HEK293 (cell line): ENCODE measurements around the gene LRRC74B.

Experiments used
- CTCF ChIA-PET: fragments of 350-600 bp; formaldehyde crosslinking; extraction: SDS; loops from one replicate; lab custom pipeline; 2021; ENCODE audit warnings: antibody characterized with exemption; lab: Yijun Ruan, JAX
- POLR2A ChIA-PET: fragments of 300-600 bp; formaldehyde crosslinking; extraction: SDS; loops from one replicate; lab custom pipeline; 2020; ENCODE audit warnings: antibody characterized with exemption, inconsistent platforms; lab: Yijun Ruan, JAX
- H3K27ac ChIP-seq: fragments of 200-500 bp; sonication (Bioruptor generic); 2 replicates; pipeline ENCODE4 v1.5.1; 2014; ENCODE audit warnings: low read depth, low read length, control low read depth, inconsistent platforms; ENCODE audit errors: extremely low read depth
- H3K36me3 ChIP-seq, 2 experiments: fragments of 200-500 bp in 1 of 2; sonication (Bioruptor generic) in 1 of 2; 1 replicate in 1 of 2; 2 replicates in 1 of 2; pipeline ENCODE4 v1.5.1; 2014 to 2017; ENCODE audit warnings: inconsistent platforms in 2 of 2, low read length in 2 of 2; ENCODE audit not compliant: control insufficient read depth in 2 of 2, insufficient read depth in 1 of 2
- H3K4me1 ChIP-seq: fragments of 200-500 bp; sonication (Bioruptor generic); 2 replicates; pipeline ENCODE4 v1.5.1; 2014; ENCODE audit warnings: mild to moderate bottlenecking, low read length, inconsistent platforms; ENCODE audit not compliant: control insufficient read depth, insufficient read depth
- H3K4me3 ChIP-seq: 2 replicates; pipeline ENCODE4 v1.5.1; 2011; ENCODE audit warnings: low read depth, mild to moderate bottlenecking, control low read depth, low read length, moderate library complexity
- H3K9me3 ChIP-seq: fragments of 200-500 bp; sonication (Bioruptor generic); 2 replicates; pipeline ENCODE4 v1.5.1; 2014; ENCODE audit warnings: low read depth, low read length, inconsistent platforms; ENCODE audit not compliant: control insufficient read depth, insufficient read depth
- BCL11B ChIP-seq: fragments of 450-650 bp; formaldehyde crosslinking; IDR thresholded peaks from 2 replicates; pipeline ENCODE4 v1.5.1; 2016; ENCODE audit warnings: low read depth, missing biosample characterization, missing genetic modification characterization
- CTCF ChIP-seq: fragments of 450-650 bp; formaldehyde crosslinking; IDR thresholded peaks from 2 replicates; pipeline ENCODE4 v1.5.1; 2016; ENCODE audit warnings: missing biosample characterization, missing genetic modification characterization
- GLIS2 ChIP-seq: fragments of 450-650 bp; formaldehyde crosslinking; IDR thresholded peaks from 2 replicates; pipeline ENCODE4 v1.5.1; 2016; ENCODE audit warnings: missing biosample characterization, missing genetic modification characterization
- ZFP41 ChIP-seq: fragments of 450-650 bp; formaldehyde crosslinking; IDR thresholded peaks from 2 replicates; pipeline ENCODE4 v1.5.1; 2016; ENCODE audit warnings: missing biosample characterization, missing genetic modification characterization, borderline replicate concordance
- ZIC2 ChIP-seq: fragments of 450-650 bp; formaldehyde crosslinking; IDR thresholded peaks from 2 replicates; pipeline ENCODE4 v1.5.1; 2016; ENCODE audit warnings: missing biosample characterization, missing genetic modification characterization
- ZNF133 ChIP-seq: fragments of 450-650 bp; formaldehyde crosslinking; IDR thresholded peaks from 2 replicates; pipeline ENCODE4 v1.5.1; 2016; ENCODE audit warnings: missing biosample characterization, missing genetic modification characterization
- ZNF175 ChIP-seq: fragments of 450-650 bp; formaldehyde crosslinking; IDR thresholded peaks from 2 replicates; pipeline ENCODE4 v1.5.1; 2016; ENCODE audit warnings: missing biosample characterization, missing genetic modification characterization
- ZNF221 ChIP-seq: fragments of 450-650 bp; formaldehyde crosslinking; IDR thresholded peaks from 2 replicates; pipeline ENCODE4 v1.5.1; 2017; ENCODE audit warnings: missing biosample characterization, missing genetic modification characterization, borderline replicate concordance
- ZNF223 ChIP-seq: fragments of 450-650 bp; formaldehyde crosslinking; IDR thresholded peaks from 2 replicates; pipeline ENCODE4 v1.5.1; 2016; ENCODE audit warnings: missing biosample characterization, missing genetic modification characterization
- ZNF302 ChIP-seq: fragments of 450-650 bp; formaldehyde crosslinking; IDR thresholded peaks from 2 replicates; pipeline ENCODE4 v1.5.1; 2016; ENCODE audit warnings: missing biosample characterization, missing genetic modification characterization, low read depth
- ZNF530 ChIP-seq: fragments of 450-650 bp; formaldehyde crosslinking; IDR thresholded peaks from 2 replicates; pipeline ENCODE4 v1.5.1; 2016; ENCODE audit warnings: low read depth, missing biosample characterization, missing genetic modification characterization
- ZNF555 ChIP-seq: fragments of 450-650 bp; formaldehyde crosslinking; conservative IDR thresholded peaks from 2 replicates; pipeline ENCODE4 v1.5.1; 2017; ENCODE audit warnings: missing biosample characterization, mild to moderate bottlenecking, missing genetic modification characterization, inconsistent platforms
- ZNF560 ChIP-seq: fragments of 450-650 bp; formaldehyde crosslinking; IDR thresholded peaks from 2 replicates; pipeline ENCODE4 v1.5.1; 2017; ENCODE audit warnings: missing biosample characterization, missing genetic modification characterization, borderline replicate concordance
- ZNF561 ChIP-seq: fragments of 450-650 bp; IDR thresholded peaks from 2 replicates; pipeline ENCODE4 v1.5.1; 2018; ENCODE audit warnings: missing biosample characterization, missing genetic modification characterization, borderline replicate concordance
- ZNF623 ChIP-seq: fragments of 450-650 bp; formaldehyde crosslinking; IDR thresholded peaks from 2 replicates; pipeline ENCODE4 v1.5.1; 2016; ENCODE audit warnings: missing biosample characterization, missing genetic modification characterization
- ZNF660 ChIP-seq: fragments of 450-650 bp; IDR thresholded peaks from 2 replicates; pipeline ENCODE4 v1.5.1; 2018; ENCODE audit warnings: missing biosample characterization, mild to moderate bottlenecking, missing genetic modification characterization

LRRC74B gene

GRCh38 chr22:21051831-21052400 is 6.2 kb downstream of the LRRC74B start:
- Histone ChIP-seq H3K9me3 (no peaks in the 10 kb centered on the region), H3K27ac (no peak overlapping the region), H3K4me1 (no peaks in the 10 kb centered on the region), H3K4me3 (no peak overlapping the region)
- CTCF ChIA-PET = no interaction called here
- TF ChIP-seq BCL11B (tag by site-specific recombination) (no peak), ZNF660 (no peak), ZIC2 (tag by site-specific recombination) (peak; percentile 39; the same call in 1 of the 2 replicates)
- TF ChIP-seq, all 188 proteins: peak for 1
- POLR2A ChIA-PET = no interaction called here
- H3K36me3 ChIP-seq = no peaks in the 10 kb centered on the region

- H3K9me3 ChIP-seq = no peaks in the 10 kb centered on the region
- no peak overlapping the region for H3K27ac ChIP-seq
- CTCF ChIA-PET = interaction anchor here (0.9 kb wide), 1 partner anchor 50 kb away, joined by 4 read pairs; no protein-coding TSS in a partner anchor
- TF ChIP-seq ZNF555 (tag by site-specific recombination) = no peak
- TF ChIP-seq ZNF530 = no peak
- TF ChIP-seq ZNF133 = no peak
- TF ChIP-seq ZNF560 (tag by site-specific recombination) = no peak
- TF ChIP-seq ZNF561 (tag by site-specific recombination) = no peak
- no peak for TF ChIP-seq GLIS2
- TF ChIP-seq ZIC2 (tag by site-specific recombination) = no peak
- TF ChIP-seq CTCF (tag by site-specific recombination) = no peak
- TF ChIP-seq ZNF223 (tag by site-specific recombination) = no peak
- TF ChIP-seq ZNF623 (tag by site-specific recombination) = no peak
- no peak for TF ChIP-seq ZFP41 (tag by site-specific recombination)
- no peak for TF ChIP-seq ZNF302
- no peaks in the 10 kb centered on the region for H3K36me3 ChIP-seq
- H3K4me3 ChIP-seq = no peak overlapping the region
- POLR2A ChIA-PET = no interaction called here
- no peaks in the 10 kb centered on the region for H3K4me1 ChIP-seq
These were observed 7.1 kb downstream of the LRRC74B start for GRCh38 chr22:21052715-21053459.

GRCh38 chr22:21054046-21054713 is 8.4 kb downstream of the LRRC74B start:
- no peak overlapping the region for H3K4me3 ChIP-seq
- H3K36me3 ChIP-seq = no peaks in the 10 kb centered on the region
- no peak overlapping the region for H3K27ac ChIP-seq
- ChIA-PET CTCF (interaction anchor here (0.9 kb wide), 1 partner anchor 48 kb away, joined by 4 read pairs; no protein-coding TSS in a partner anchor), POLR2A (no interaction called here)
- TF ChIP-seq ZNF221 (no peak), ZNF560 (tag by site-specific recombination) (no peak), GLIS2 (0 out of 2 replicates have a peak, but pooled peaks have one; percentile 18), ZNF175 (tag by site-specific recombination) (no peak)
- H3K9me3 ChIP-seq = no peaks in the 10 kb centered on the region
- H3K4me1 ChIP-seq = no peaks in the 10 kb centered on the region
